HUES64 (cell line): ENCODE results near the gene ARPC2. TPM values are rescaled to one million over a fixed set of nuclear protein-coding genes. Genes with fewer than 3 reads are reported as not detected.
A peak's percentile ranks its signal among the peaks of the same experiment; 100 is the strongest.
"Not testable (repeated sequence)": the region's sequence is repeated elsewhere in the genome, so short reads cannot be mapped to it uniquely, and the experiment has no call there.

Experiments
- H3K27ac ChIP-seq: 2 replicates; pipeline ENCODE4 v1.7.0; 2013; ENCODE audit warnings: low read depth, low read length, inconsistent platforms
- H3K27me3 ChIP-seq: 2 replicates; pipeline ENCODE4 v1.6.1; 2013; ENCODE audit warnings: mild to moderate bottlenecking, low read length; ENCODE audit not compliant: insufficient read depth
- H3K36me3 ChIP-seq: 2 replicates; pipeline ENCODE4 v1.6.1; 2013; ENCODE audit warnings: mild to moderate bottlenecking, low read length; ENCODE audit not compliant: insufficient read depth
- H3K4me1 ChIP-seq: 2 replicates; pipeline ENCODE4 v1.6.1; 2013; ENCODE audit warnings: mild to moderate bottlenecking, low read length, moderate library complexity; ENCODE audit not compliant: insufficient read depth
- H3K4me3 ChIP-seq: 2 replicates; pipeline ENCODE4 v1.5.1; 2013; ENCODE audit warnings: mild to moderate bottlenecking, low read length, moderate library complexity
- H3K9ac ChIP-seq: 2 replicates; pipeline ENCODE4 v1.6.1; 2013; ENCODE audit warnings: mild to moderate bottlenecking, low read depth, low read length
- H3K9me3 ChIP-seq: 2 replicates; pipeline ENCODE4 v1.6.1; 2013; ENCODE audit warnings: low read depth, low read length; ENCODE audit not compliant: insufficient read depth
- WGBS: fragments of 150-250, 120-280 bp; methylation state at CpG from one replicate; pipeline ENCODE4 v1.1.7; 2013; ENCODE audit warnings: missing lambda C conversion rate; 5-methylcytosine and 5-hydroxymethylcytosine counted together
- polyA plus RNA-seq, 2 experiments: library from polyadenylated mRNA; stranded (reverse); fragments of 50-300 nt; gene quantifications; one replicate each; pipeline ENCODE4 v1.2.3, GENCODE V29; 2013

The ARPC2 gene
- 174 TPM for polyA plus RNA-seq (2013, experiment 1 of 2)
- 183 TPM for polyA plus RNA-seq (2013, experiment 2 of 2)

- Histone ChIP-seq H3K9ac (peak within 1 kb of the TSS; percentile 80), H3K27me3 (no peaks in the 10 kb centered on the region), H3K36me3 (peaks cover 19% of the 10 kb centered on the region), H3K27ac (peak within 1 kb of the TSS; percentile 81), H3K4me3 (peak within 1 kb of the TSS; percentile 98), H3K4me1 (peaks cover 19% of the 10 kb centered on the region), H3K9me3 (no peaks in the 10 kb centered on the region)
- WGBS: under 1% methylated on average over 50 of the region's 60 CpGs
Measured at GRCh38 chr2:218216674-218217359, at the start of gene ARPC2. TSS of gene ARPC2 (plus strand) at chr2:218217189. CDS start at chr2:218217471, 282 bp downstream.

GRCh38 chr2:218168016-218168415, 49.0 kb upstream of the ARPC2 start:
- Histone ChIP-seq H3K9ac (no peak overlapping the region), H3K4me1 (0 out of 2 replicates have a peak, but pooled peaks cover 6% of the 10 kb centered on the region), H3K4me3 (no peak overlapping the region), H3K9me3 (no peaks in the 10 kb centered on the region), H3K36me3 (no peaks in the 10 kb centered on the region), H3K27ac (no peak overlapping the region), H3K27me3 (no peaks in the 10 kb centered on the region)
- WGBS: 77% methylated on average over 1 of the region's 1 CpG

- no peak overlapping the region for H3K27ac ChIP-seq
- H3K4me3 ChIP-seq: no peak overlapping the region
- H3K36me3 ChIP-seq: no peaks in the 10 kb centered on the region
- 0 out of 2 replicates have a peak, but pooled peaks cover 6% of the 10 kb centered on the region for H3K4me1 ChIP-seq
- no peak overlapping the region for H3K9ac ChIP-seq
- WGBS: 61% methylated on average over 9 of the region's 9 CpGs
- H3K9me3 ChIP-seq: no peaks in the 10 kb centered on the region
- no peaks in the 10 kb centered on the region for H3K27me3 ChIP-seq
Measured at GRCh38 chr2:218168635-218169462, 48.1 kb upstream of the ARPC2 start.

GRCh38 chr2:218169757-218170546, 47.0 kb upstream of the ARPC2 start:
- H3K9ac ChIP-seq: no peak overlapping the region
- H3K4me3 ChIP-seq: no peak overlapping the region
- 87% methylated on average over 4 of the region's 5 CpGs for WGBS
- H3K27me3 ChIP-seq: no peaks in the 10 kb centered on the region
- H3K36me3 ChIP-seq: no peaks in the 10 kb centered on the region
- no peak overlapping the region for H3K27ac ChIP-seq
- H3K9me3 ChIP-seq: no peaks in the 10 kb centered on the region
- 0 out of 2 replicates have a peak, but pooled peaks cover 6% of the 10 kb centered on the region for H3K4me1 ChIP-seq

- not testable (repeated sequence) for H3K27me3 ChIP-seq, H3K4me1 ChIP-seq, H3K9me3 ChIP-seq, H3K4me3 ChIP-seq, H3K36me3 ChIP-seq, H3K27ac ChIP-seq, H3K9ac ChIP-seq
- 87% methylated on average over 3 of the region's 3 CpGs for WGBS
Measured at GRCh38 chr2:218171744-218172143, 45.2 kb upstream of the ARPC2 start.

GRCh38 chr2:218172845-218173244, 44.1 kb upstream of the ARPC2 start:
- H3K36me3 ChIP-seq: no peaks in the 10 kb centered on the region

GRCh38 chr2:218179782-218180181, 37.2 kb upstream of the ARPC2 start:
- no peak overlapping the region for H3K9ac ChIP-seq
- H3K36me3 ChIP-seq: no peaks in the 10 kb centered on the region
- no peak overlapping the region for H3K4me3 ChIP-seq
- no peak overlapping the region for H3K27ac ChIP-seq
- H3K27me3 ChIP-seq: no peaks in the 10 kb centered on the region
- no peaks in the 10 kb centered on the region for H3K4me1 ChIP-seq
- 92% methylated on average over 4 of the region's 4 CpGs for WGBS
- H3K9me3 ChIP-seq: no peaks in the 10 kb centered on the region

More at GRCh38 chr2:218172845-218173244, 44.1 kb upstream of the ARPC2 start:
- Histone ChIP-seq H3K4me1 (0 out of 2 replicates have a peak, but pooled peaks cover 3% of the 10 kb centered on the region), H3K27me3 (no peaks in the 10 kb centered on the region), H3K4me3 (no peak overlapping the region), H3K27ac (no peak overlapping the region), H3K9ac (no peak overlapping the region), H3K9me3 (no peaks in the 10 kb centered on the region)
- WGBS: 83% methylated on average over 2 of the region's 2 CpGs

- no peaks in the 10 kb centered on the region for H3K36me3 ChIP-seq
- H3K4me1 ChIP-seq: no peaks in the 10 kb centered on the region
- no peak overlapping the region for H3K9ac ChIP-seq
- no peaks in the 10 kb centered on the region for H3K9me3 ChIP-seq
- H3K27me3 ChIP-seq: no peaks in the 10 kb centered on the region
- 74% methylated on average over 9 of the region's 9 CpGs for WGBS
- H3K27ac ChIP-seq: no peak overlapping the region
- no peak overlapping the region for H3K4me3 ChIP-seq
Measured at GRCh38 chr2:218180467-218181114, 36.4 kb upstream of the ARPC2 start.

- H3K9me3 ChIP-seq: no peaks in the 10 kb centered on the region
- H3K27me3 ChIP-seq: no peaks in the 10 kb centered on the region
- 93% methylated on average over 1 of the region's 1 CpG for WGBS
- H3K4me3 ChIP-seq: no peak overlapping the region
- no peaks in the 10 kb centered on the region for H3K4me1 ChIP-seq
- H3K36me3 ChIP-seq: no peaks in the 10 kb centered on the region
- H3K27ac ChIP-seq: no peak overlapping the region
- H3K9ac ChIP-seq: no peak overlapping the region
Measured at GRCh38 chr2:218184331-218184730, 32.7 kb upstream of the ARPC2 start.

GRCh38 chr2:218186355-218186766, 30.6 kb upstream of the ARPC2 start:
- Histone ChIP-seq H3K9ac (no peak overlapping the region), H3K4me3 (no peak overlapping the region), H3K27me3 (no peaks in the 10 kb centered on the region), H3K4me1 (no peaks in the 10 kb centered on the region), H3K27ac (no peak overlapping the region), H3K36me3 (no peaks in the 10 kb centered on the region), H3K9me3 (no peaks in the 10 kb centered on the region)
- WGBS: 54% methylated on average over 8 of the region's 8 CpGs
